Activated CD8-positive, alpha-beta memory T cell treated with anti-CD3 and anti-CD28 coated beads for 4 hours (primary cell): ENCODE measurements around the gene SP8.

Source experiments
- DNase-seq, 2 donors: peaks; one replicate each; pipeline ENCODE4 v3.0.0-alpha.2; 2020; ENCODE audit warnings: low read depth in 2 of 2

The SP8 gene

GRCh38 chr7:20754001-20754400 lies 32.7 kb downstream of the SP8 start:
- DNase-seq, result no peak

GRCh38 chr7:20749906-20750305 lies 36.8 kb downstream of the SP8 start:
- no peak for DNase-seq

GRCh38 chr7:20748853-20749252 lies 37.8 kb downstream of the SP8 start:
- DNase-seq, result no peak

GRCh38 chr7:20747001-20747400 lies 39.7 kb downstream of the SP8 start:
- no peak for DNase-seq

- DNase-seq, result no peak
These were observed 41.0 kb downstream of the SP8 start for GRCh38 chr7:20745702-20746101.

GRCh38 chr7:20744954-20745446 lies 41.7 kb downstream of the SP8 start:
- DNase-seq, result no peak

GRCh38 chr7:20742913-20743312 lies 43.8 kb downstream of the SP8 start:
- DNase-seq, result no peak

- no peak for DNase-seq
These were observed 44.9 kb downstream of the SP8 start for GRCh38 chr7:20741801-20742200.

GRCh38 chr7:20738518-20739481 lies 47.9 kb downstream of the SP8 start:
- DNase-seq, result no peak

GRCh38 chr7:20737840-20738448 lies 48.7 kb downstream of the SP8 start:
- no peak for DNase-seq

GRCh38 chr7:20735346-20736065 lies 51.2 kb downstream of the SP8 start:
- DNase-seq, result no peak
